ENCODE data around the gene KHK. TPM values are rescaled to one million over a fixed set of nuclear protein-coding genes. Genes with fewer than 3 reads are reported as not detected.
"Not testable (repeated sequence)": the region's sequence is repeated elsewhere in the genome, so short reads cannot be mapped to it uniquely, and the experiment has no call there.

Gene KHK
- polyA plus RNA-seq, 1 of the 3 experiments (the other 2 are of a cell fraction) = 10.3 TPM

DNA sequence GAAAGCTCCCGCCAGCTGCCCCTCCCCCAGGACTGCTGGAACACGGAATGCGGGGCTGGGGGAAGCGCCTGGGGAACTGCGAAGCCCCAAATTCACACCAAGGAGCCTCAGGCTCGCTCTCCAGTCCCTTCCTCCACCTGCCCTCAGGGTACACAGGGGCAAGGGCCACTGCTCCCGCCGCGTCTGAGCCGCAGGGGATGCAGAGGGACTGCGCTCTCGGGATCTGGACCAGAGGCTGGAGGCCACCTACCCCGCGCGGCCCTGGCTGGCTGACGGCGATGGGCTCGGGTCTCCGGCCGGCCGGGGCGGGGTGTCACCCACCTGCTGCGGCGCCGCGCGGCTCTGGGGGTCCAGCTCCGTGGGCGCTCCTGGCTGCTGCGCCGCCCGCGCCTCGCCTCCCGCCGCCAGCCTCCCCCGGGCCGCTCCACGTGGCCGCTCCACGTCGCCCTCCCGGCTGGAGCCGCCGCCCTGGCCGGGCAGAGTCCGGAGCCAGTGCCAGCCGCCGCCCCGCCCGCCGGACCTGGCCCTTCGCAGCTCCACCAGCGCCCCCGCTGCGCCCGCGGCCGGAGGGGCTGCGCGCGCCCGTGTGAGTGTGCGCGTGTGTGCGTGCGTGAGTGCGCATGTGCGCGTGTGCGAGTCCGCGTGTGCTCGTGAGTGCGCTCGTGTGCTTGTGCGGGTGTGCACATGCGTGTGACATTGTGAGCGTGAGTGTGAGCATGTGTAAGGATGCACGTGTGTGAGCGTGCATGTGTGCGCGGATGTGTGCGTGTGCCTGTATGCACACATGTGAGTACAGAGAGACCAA is 32.2 kb downstream of the KHK start, which contains the start of gene CGREF1:
Gene CGREF1 (minus strand): TSS at position 604 of the 805 bp plus-strand sequence. CDS start 14,762 bp downstream, outside the sequence.
- Histone ChIP-seq H3K4me1 (ENCODE audit: control insufficient read depth in 1 of 2, insufficient read depth in 2 of 2, low read depth in 1 of 2, low read length in 1 of 2) (peaks cover 0 to 15% of the 10 kb centered on the region in 2 experiments; a peak in 1 of 4 replicates), H2AFZ (ENCODE audit: low read depth) (peak within 1 kb of the TSS; percentile 59; the same call in 1 of the 2 replicates), H3K4me2 (peak within 1 kb of the TSS; percentile 80), H3K36me3 (replicated peaks in 1 of 2; ENCODE audit: control insufficient read depth in 1 of 2, insufficient read depth in 2 of 2, low read length in 1 of 2) (no peaks in the 10 kb centered on the region), H4K20me1 (ENCODE audit: insufficient read depth) (no peaks in the 10 kb centered on the region), H3F3A (replicated peaks; ENCODE audit: insufficient read depth) (peaks cover 3% of the 10 kb centered on the region), H3K27me3 (ENCODE audit: insufficient read depth) (no peaks in the 10 kb centered on the region), H3K4me3 (ENCODE audit: low read depth in 2 of 2, low read length in 1 of 2) (peak within 1 kb of the TSS; percentile 60 to 70), H3K9me3 (no peaks in the 10 kb centered on the region), H3K27ac (ENCODE audit: low read depth in 2 of 2, low read length in 1 of 2) (peak within 1 kb of the TSS in 1 of 2 experiments; percentile 48; a peak in 1 of 4 replicates), H3K9ac (no peak within 1 kb of the TSS), H3K79me2 (ENCODE audit: insufficient read depth) (no peaks in the 10 kb centered on the region), H3K9me2 (no peaks in the 10 kb centered on the region)
- 10% methylated on average over 46 of the region's 84 CpGs for WGBS (ENCODE audit: low lambda C conversion rate)
- TF ChIP-seq NRF1 (IDR thresholded peaks at IDR 0.05; ENCODE audit: low read depth, low read length) (peak; percentile 76), MXI1 (IDR thresholded peaks at IDR 0.05; ENCODE audit: low read depth, low read length) (peak; percentile 91; the same call in 1 of the 2 replicates), CHD2 (IDR thresholded peaks at IDR 0.05; ENCODE audit: low read length, partially characterized antibody) (peak; percentile 45)
- TF ChIP-seq, protein P1, sequence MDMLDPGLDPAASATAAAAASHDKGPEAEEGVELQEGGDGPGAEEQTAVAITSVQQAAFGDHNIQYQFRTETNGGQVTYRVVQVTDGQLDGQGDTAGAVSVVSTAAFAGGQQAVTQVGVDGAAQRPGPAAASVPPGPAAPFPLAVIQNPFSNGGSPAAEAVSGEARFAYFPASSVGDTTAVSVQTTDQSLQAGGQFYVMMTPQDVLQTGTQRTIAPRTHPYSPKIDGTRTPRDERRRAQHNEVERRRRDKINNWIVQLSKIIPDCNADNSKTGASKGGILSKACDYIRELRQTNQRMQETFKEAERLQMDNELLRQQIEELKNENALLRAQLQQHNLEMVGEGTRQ (IDR thresholded peaks at IDR 0.05; ENCODE audit: borderline replicate concordance, low read depth, low read length) = no peak
- ChIA-PET CTCF (interaction anchor here (0.6 to 3.6 kb wide), 9 partner anchors 10 to 161 kb away, joined by 3 to 13 read pairs (median 4); no protein-coding TSS in a partner anchor), POLR2A (interaction anchor here (0.5 to 0.9 kb wide), 6 partner anchors 13 to 1086 kb away, joined by 3 to 5 read pairs (median 3); no protein-coding TSS in a partner anchor)
- peak; percentile 95 for DNase-seq

DNA sequence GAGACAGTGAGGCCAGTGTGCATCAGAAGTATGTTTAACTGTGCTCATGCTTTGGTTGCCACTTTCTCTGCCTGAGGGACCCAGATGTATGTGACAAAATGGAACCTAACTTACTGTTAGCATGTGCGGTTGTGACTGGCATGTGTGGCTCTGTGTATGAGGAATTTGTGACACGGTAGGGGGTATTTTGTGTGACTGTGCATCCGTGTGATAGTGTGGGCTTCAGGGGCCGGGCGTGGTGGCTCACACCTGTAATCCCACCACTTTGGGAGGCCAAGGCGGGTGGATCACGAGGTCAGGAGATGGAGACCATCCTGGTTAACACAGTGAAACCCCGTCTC is 32.7 kb downstream of the KHK start:
- H4K20me1 ChIP-seq (ENCODE audit: insufficient read depth); H3K79me2 ChIP-seq (ENCODE audit: insufficient read depth); H3K36me3 ChIP-seq (replicated peaks in 1 of 2; ENCODE audit: control insufficient read depth in 1 of 2, insufficient read depth in 2 of 2, low read length in 1 of 2); H3K9me2 ChIP-seq; H3K9me3 ChIP-seq; H3K27ac ChIP-seq (ENCODE audit: low read depth in 2 of 2, low read length in 1 of 2); H3F3A ChIP-seq (replicated peaks; ENCODE audit: insufficient read depth); POLR2A ChIA-PET; H3K27me3 ChIP-seq (ENCODE audit: insufficient read depth); DNase-seq; H3K9ac ChIP-seq: not testable (repeated sequence)
- Histone ChIP-seq H2AFZ (ENCODE audit: low read depth) (peak overlapping the region; percentile 56; the same call in 1 of the 2 replicates), H3K4me2 (peak overlapping the region; percentile 80), H3K4me3 (ENCODE audit: low read depth in 2 of 2, low read length in 1 of 2) (peak overlapping the region; percentile 60 to 70), H3K4me1 (ENCODE audit: control insufficient read depth in 1 of 2, insufficient read depth in 2 of 2, low read depth in 1 of 2, low read length in 1 of 2) (peaks cover 0 to 21% of the 10 kb centered on the region in 2 experiments; a peak in 1 of 4 replicates)
- 86% methylated on average over 8 of the region's 8 CpGs for WGBS (ENCODE audit: low lambda C conversion rate)
- CTCF ChIA-PET = interaction anchor here (0.6 to 3.6 kb wide), 6 partner anchors 11 to 72 kb away, joined by 3 to 13 read pairs (median 4); no protein-coding TSS in a partner anchor

DNA sequence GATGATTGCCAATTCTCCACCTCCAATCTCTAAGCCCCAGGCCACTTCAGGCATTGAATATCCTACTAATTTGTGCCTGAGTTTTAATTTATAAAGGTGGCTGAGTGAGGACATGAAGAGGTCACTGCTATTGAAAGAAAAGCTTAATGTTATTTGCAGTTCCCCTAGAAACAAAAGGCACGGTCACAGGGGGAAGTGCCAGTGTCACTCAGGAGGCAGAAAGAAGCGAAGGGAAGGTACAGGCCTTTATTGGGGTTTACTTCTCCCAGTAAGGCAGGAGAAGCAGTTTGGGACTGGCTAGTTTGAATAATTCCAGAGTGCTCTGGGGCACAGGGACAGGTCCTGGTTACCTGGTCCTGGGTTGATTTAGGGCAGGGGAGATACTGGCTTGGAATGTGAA is 35.3 kb downstream of the KHK start:
- H3F3A ChIP-seq (replicated peaks; ENCODE audit: insufficient read depth) = peaks cover 3% of the 10 kb centered on the region
- POLR2A ChIA-PET = no interaction called here
- 82% methylated on average over 2 of the region's 2 CpGs for WGBS (ENCODE audit: low lambda C conversion rate)

More for the DNA sequence above, 35.3 kb downstream of the KHK start:
- H3K79me2 ChIP-seq (ENCODE audit: insufficient read depth) = no peaks in the 10 kb centered on the region
- H3K9me3 ChIP-seq = no peaks in the 10 kb centered on the region
- no peaks in the 10 kb centered on the region for H3K27me3 ChIP-seq (ENCODE audit: insufficient read depth)
- no peak overlapping the region for H3K9ac ChIP-seq
- DNase-seq = no peak
- no peaks in the 10 kb centered on the region for H3K36me3 ChIP-seq (replicated peaks in 1 of 2; ENCODE audit: control insufficient read depth in 1 of 2, insufficient read depth in 2 of 2, low read length in 1 of 2)
- TF ChIP-seq SIN3A (IDR thresholded peaks at IDR 0.05; ENCODE audit: borderline replicate concordance, low read depth, low read length) (no peak), MEF2A (IDR thresholded peaks at IDR 0.05; ENCODE audit: borderline replicate concordance, low read depth) (no peak), FOSL2 (IDR thresholded peaks at IDR 0.05; ENCODE audit: borderline replicate concordance, low read depth) (no peak)
- TF ChIP-seq, protein P2, sequence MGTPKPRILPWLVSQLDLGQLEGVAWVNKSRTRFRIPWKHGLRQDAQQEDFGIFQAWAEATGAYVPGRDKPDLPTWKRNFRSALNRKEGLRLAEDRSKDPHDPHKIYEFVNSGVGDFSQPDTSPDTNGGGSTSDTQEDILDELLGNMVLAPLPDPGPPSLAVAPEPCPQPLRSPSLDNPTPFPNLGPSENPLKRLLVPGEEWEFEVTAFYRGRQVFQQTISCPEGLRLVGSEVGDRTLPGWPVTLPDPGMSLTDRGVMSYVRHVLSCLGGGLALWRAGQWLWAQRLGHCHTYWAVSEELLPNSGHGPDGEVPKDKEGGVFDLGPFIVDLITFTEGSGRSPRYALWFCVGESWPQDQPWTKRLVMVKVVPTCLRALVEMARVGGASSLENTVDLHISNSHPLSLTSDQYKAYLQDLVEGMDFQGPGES (IDR thresholded peaks at IDR 0.05; ENCODE audit: low read depth, low read length) = no peak
- TF ChIP-seq, protein P3, sequence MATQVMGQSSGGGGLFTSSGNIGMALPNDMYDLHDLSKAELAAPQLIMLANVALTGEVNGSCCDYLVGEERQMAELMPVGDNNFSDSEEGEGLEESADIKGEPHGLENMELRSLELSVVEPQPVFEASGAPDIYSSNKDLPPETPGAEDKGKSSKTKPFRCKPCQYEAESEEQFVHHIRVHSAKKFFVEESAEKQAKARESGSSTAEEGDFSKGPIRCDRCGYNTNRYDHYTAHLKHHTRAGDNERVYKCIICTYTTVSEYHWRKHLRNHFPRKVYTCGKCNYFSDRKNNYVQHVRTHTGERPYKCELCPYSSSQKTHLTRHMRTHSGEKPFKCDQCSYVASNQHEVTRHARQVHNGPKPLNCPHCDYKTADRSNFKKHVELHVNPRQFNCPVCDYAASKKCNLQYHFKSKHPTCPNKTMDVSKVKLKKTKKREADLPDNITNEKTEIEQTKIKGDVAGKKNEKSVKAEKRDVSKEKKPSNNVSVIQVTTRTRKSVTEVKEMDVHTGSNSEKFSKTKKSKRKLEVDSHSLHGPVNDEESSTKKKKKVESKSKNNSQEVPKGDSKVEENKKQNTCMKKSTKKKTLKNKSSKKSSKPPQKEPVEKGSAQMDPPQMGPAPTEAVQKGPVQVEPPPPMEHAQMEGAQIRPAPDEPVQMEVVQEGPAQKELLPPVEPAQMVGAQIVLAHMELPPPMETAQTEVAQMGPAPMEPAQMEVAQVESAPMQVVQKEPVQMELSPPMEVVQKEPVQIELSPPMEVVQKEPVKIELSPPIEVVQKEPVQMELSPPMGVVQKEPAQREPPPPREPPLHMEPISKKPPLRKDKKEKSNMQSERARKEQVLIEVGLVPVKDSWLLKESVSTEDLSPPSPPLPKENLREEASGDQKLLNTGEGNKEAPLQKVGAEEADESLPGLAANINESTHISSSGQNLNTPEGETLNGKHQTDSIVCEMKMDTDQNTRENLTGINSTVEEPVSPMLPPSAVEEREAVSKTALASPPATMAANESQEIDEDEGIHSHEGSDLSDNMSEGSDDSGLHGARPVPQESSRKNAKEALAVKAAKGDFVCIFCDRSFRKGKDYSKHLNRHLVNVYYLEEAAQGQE (IDR thresholded peaks at IDR 0.05; ENCODE audit: low read depth, low read length) = no peak
- CTCF ChIA-PET = interaction anchor here (0.7 to 1.5 kb wide), 2 partner anchors 15 to 70 kb away, joined by 3 to 4 read pairs; no protein-coding TSS in a partner anchor
- H4K20me1 ChIP-seq (ENCODE audit: insufficient read depth) = no peaks in the 10 kb centered on the region
- no peak overlapping the region for H3K4me2 ChIP-seq
- H3K4me1 ChIP-seq (ENCODE audit: control insufficient read depth in 1 of 2, insufficient read depth in 2 of 2, low read depth in 1 of 2, low read length in 1 of 2) = peaks cover 0 to 22% of the 10 kb centered on the region in 2 experiments; a peak in 1 of 4 replicates
- H3K27ac ChIP-seq (ENCODE audit: low read depth in 2 of 2, low read length in 1 of 2) = no peak overlapping the region
- no peaks in the 10 kb centered on the region for H3K9me2 ChIP-seq
- H2AFZ ChIP-seq (ENCODE audit: low read depth) = no peak overlapping the region
- H3K4me3 ChIP-seq (ENCODE audit: low read depth in 2 of 2, low read length in 1 of 2) = no peak overlapping the region

Data from SK-N-SH (cell line).